Measurements from ENCODE around the gene CBX4. TPM values are rescaled to one million over a fixed set of nuclear protein-coding genes. Genes with fewer than 3 reads are reported as not detected.

CBX4 gene
- total RNA-seq, 1 experiment from 2014 or later = 16.8 TPM

- peak; percentile 69 for DNase-seq (ENCODE audit: low read depth)
Observed at GRCh38 chr17:79800325-79801155, 38.7 kb downstream of the CBX4 start.

GRCh38 chr17:79799538-79800324 lies 39.5 kb downstream of the CBX4 start:
- no peak for DNase-seq (ENCODE audit: low read depth)

- no peak for DNase-seq (ENCODE audit: low read depth)
Observed at GRCh38 chr17:79799174-79799537, 40.1 kb downstream of the CBX4 start.

GRCh38 chr17:79798299-79799173 lies 40.7 kb downstream of the CBX4 start:
- DNase-seq (ENCODE audit: low read depth) = no peak

GRCh38 chr17:79797492-79798298 lies 41.5 kb downstream of the CBX4 start:
- no peak for DNase-seq (ENCODE audit: low read depth)

GRCh38 chr17:79796763-79797491 lies 42.3 kb downstream of the CBX4 start, which contains the start of gene CBX8:
Gene CBX8, minus strand, starts transcription at chr17:79797077. Its CDS starts 79 bp downstream, at chr17:79796998.
- DNase-seq (ENCODE audit: low read depth) = peak; percentile 99

- no peak for DNase-seq (ENCODE audit: low read depth)
Observed at GRCh38 chr17:79796444-79796762, 42.8 kb downstream of the CBX4 start.

- DNase-seq (ENCODE audit: low read depth) = no peak
Observed at GRCh38 chr17:79795795-79796443, 43.3 kb downstream of the CBX4 start.

- no peak for DNase-seq (ENCODE audit: low read depth)
Observed at GRCh38 chr17:79794659-79795511, 44.4 kb downstream of the CBX4 start.

- no peak for DNase-seq (ENCODE audit: low read depth)
Observed at GRCh38 chr17:79793924-79794304, 45.3 kb downstream of the CBX4 start.

GRCh38 chr17:79792984-79793923 lies 46.0 kb downstream of the CBX4 start:
- no peak for DNase-seq (ENCODE audit: low read depth)

GRCh38 chr17:79792341-79792871 lies 46.8 kb downstream of the CBX4 start:
- no peak for DNase-seq (ENCODE audit: low read depth)

- DNase-seq (ENCODE audit: low read depth) = no peak
Observed at GRCh38 chr17:79791735-79792161, 47.5 kb downstream of the CBX4 start.

- DNase-seq (ENCODE audit: low read depth) = no peak
Observed at GRCh38 chr17:79790805-79791734, 48.2 kb downstream of the CBX4 start.

- DNase-seq (ENCODE audit: low read depth) = peak; percentile 58
Observed at GRCh38 chr17:79789943-79790804, 49.1 kb downstream of the CBX4 start.
